Body of pancreas (tissue), 4 donors: Measurements from ENCODE around the gene MAP4K5.

Experiments
- CTCF ChIP-seq, 7 experiments: fragments of 450-650 bp in 4 of 7; fragments of 200-600 bp in 3 of 7; sonication (generic) in 3 of 7; IDR thresholded peaks; one replicate each; pipeline ENCODE4 v1.5.1; 2016 to 2019; ENCODE audit warnings: antibody characterized with exemption in 7 of 7
- POLR2A ChIP-seq, 3 donors: fragments of 450-650 bp; IDR thresholded peaks; one replicate each; pipeline ENCODE4 v1.6.1; 2016; ENCODE audit warnings: antibody characterized with exemption in 3 of 3, mild to moderate bottlenecking in 2 of 3

- TF ChIP-seq CTCF (IDR thresholded peaks at IDR 0.05): no peak
- no peak for TF ChIP-seq POLR2A (IDR thresholded peaks at IDR 0.05)
These were observed 107.3 kb downstream of the MAP4K5 start for GRCh38 chr14:50425105-50425504.
